Suprapubic skin (tissue), 3 donors: ENCODE results near the gene SLC39A13.

Experiments
- CTCF ChIP-seq, 2 donors: fragments of 200-600 bp in 1 of 2; fragments of 450-650 bp in 1 of 2; sonication (generic) in 1 of 2; IDR thresholded peaks; one replicate each; pipeline ENCODE4 v1.5.1; 2016 to 2019; ENCODE audit warnings: antibody characterized with exemption in 2 of 2, mild to moderate bottlenecking in 1 of 2, moderate library complexity in 1 of 2
- EP300 ChIP-seq: sonication (generic); formaldehyde crosslinking; IDR thresholded peaks from one replicate; pipeline ENCODE4 v1.6.1; 2017; ENCODE audit warnings: antibody characterized with exemption

DNA sequence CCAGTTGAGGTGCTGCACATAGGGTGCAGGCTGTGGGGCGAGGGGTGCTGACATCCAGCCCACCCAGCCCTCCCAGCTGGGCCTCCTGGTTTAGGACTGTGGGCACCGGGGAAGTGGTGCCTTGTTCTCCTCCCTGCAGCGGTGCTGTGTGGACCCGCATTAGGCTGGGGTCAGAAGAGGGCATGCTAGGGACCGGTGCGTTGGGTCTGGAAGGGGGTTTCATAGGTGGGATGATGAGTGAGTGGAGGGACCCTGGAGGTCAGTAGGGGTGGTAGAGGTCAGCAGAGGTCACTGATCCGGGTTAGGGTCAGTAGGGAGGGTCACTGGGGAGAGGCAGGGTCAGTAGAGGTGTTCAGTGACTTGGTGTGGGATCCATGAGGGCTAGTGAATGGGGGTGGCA lies 49.2 kb upstream of the SLC39A13 start:
- TF ChIP-seq CTCF (IDR thresholded peaks at IDR 0.05) (no peak), EP300 (no peak)
